HepG2 (cell line): ENCODE results near the gene ZNFX1. TPM values are rescaled to one million over a fixed set of nuclear protein-coding genes. Genes with fewer than 3 reads are reported as not detected.
A peak's percentile ranks its signal among the peaks of the same experiment; 100 is the strongest.

Experiments used
- AGO2 ChIP-seq: fragments of 200-400 bp; formaldehyde crosslinking; optimal IDR thresholded peaks from 2 replicates; pipeline ENCODE3; 2017; ENCODE audit warnings: mild to moderate bottlenecking, low read depth, low read length, moderate library complexity
- ATF7 ChIP-seq, 2 experiments: fragments of 450-650 bp in 1 of 2; sonication (generic) in 1 of 2; formaldehyde crosslinking in 1 of 2; IDR thresholded peaks; 2 replicates each; pipeline versions ENCODE4 v1.4.0 to v1.6.1; 2016 to 2020; ENCODE audit warnings: antibody characterized with exemption in 1 of 2, mild to moderate bottlenecking in 1 of 2, missing genetic modification reagents in 1 of 2
- CBFB ChIP-seq: sonication (generic); formaldehyde crosslinking; IDR thresholded peaks from 2 replicates; pipeline ENCODE4 v1.4.0; 2020; ENCODE audit warnings: missing genetic modification reagents
- CEBPG ChIP-seq: IDR thresholded peaks from 2 replicates; pipeline ENCODE4 v1.6.1; 2016
- CREB1 ChIP-seq, 2 experiments: fragments of 450-650 bp in 1 of 2; IDR thresholded peaks; 2 replicates each; pipeline ENCODE4 v1.6.1; 2016 to 2017; ENCODE audit warnings: control low read depth in 1 of 2, mild to moderate bottlenecking in 1 of 2, missing compliant biosample characterization in 1 of 2, missing genetic modification characterization in 1 of 2
- DNMT3B ChIP-seq: conservative IDR thresholded peaks from 2 replicates; pipeline ENCODE4 v1.6.1; 2016; ENCODE audit warnings: missing biosample characterization, control low read depth
- FOXK2 ChIP-seq: fragments of 450-650 bp; IDR thresholded peaks from 2 replicates; pipeline ENCODE4 v1.6.1; 2016
- HNF4G ChIP-seq, 2 experiments: sonication (generic) in 1 of 2; formaldehyde crosslinking in 1 of 2; IDR thresholded peaks; 2 replicates each; pipeline versions ENCODE4 v1.4.0 to v1.6.1; 2011 to 2020; ENCODE audit warnings: borderline replicate concordance in 2 of 2, low read depth in 2 of 2, mild to moderate bottlenecking in 2 of 2, low read length in 1 of 2, missing genetic modification reagents in 1 of 2, moderate library complexity in 1 of 2
- MIER2 ChIP-seq: IDR thresholded peaks from 2 replicates; pipeline ENCODE4 v1.6.1; 2016; ENCODE audit warnings: missing biosample characterization, missing genetic modification reagents
- MLLT10 ChIP-seq: sonication (generic); formaldehyde crosslinking; IDR thresholded peaks from 2 replicates; pipeline ENCODE4 v1.4.0; 2020; ENCODE audit warnings: missing genetic modification reagents
- NKX3-1 ChIP-seq: sonication (generic); formaldehyde crosslinking; IDR thresholded peaks from 2 replicates; pipeline ENCODE4 v1.5.0; 2020; ENCODE audit warnings: missing genetic modification reagents
- NR2F6 ChIP-seq, 2 experiments: IDR thresholded peaks; 2 replicates each; pipeline ENCODE4 v1.6.1; 2016; ENCODE audit warnings: antibody characterized with exemption in 1 of 2, mild to moderate bottlenecking in 1 of 2
- POLR2A ChIP-seq, 2 experiments: IDR thresholded peaks; 2 replicates each; pipeline ENCODE4 v1.6.1; 2011; ENCODE audit warnings: low read depth in 2 of 2, low read length in 2 of 2, mild to moderate bottlenecking in 1 of 2, moderate library complexity in 1 of 2; ENCODE audit not compliant: insufficient read depth in 1 of 2
- PTBP1 ChIP-seq: fragments of 200-400 bp; formaldehyde crosslinking; IDR thresholded peaks from 2 replicates; pipeline ENCODE4 v1.6.1; 2018; ENCODE audit warnings: low read length, low read depth; ENCODE audit not compliant: poor library complexity, severe bottlenecking
- REPIN1 ChIP-seq: sonication (generic); formaldehyde crosslinking; IDR thresholded peaks from 2 replicates; pipeline ENCODE4 v1.8.0; 2022; ENCODE audit warnings: missing genetic modification reagents, low read depth, mild to moderate bottlenecking, borderline replicate concordance
- SAP130 ChIP-seq: IDR thresholded peaks from 2 replicates; pipeline ENCODE4 v1.6.1; 2016; ENCODE audit warnings: low read depth
- SP1 ChIP-seq, 2 experiments: fragments of 450-650 bp in 1 of 2; sonication (generic) in 1 of 2; formaldehyde crosslinking in 1 of 2; IDR thresholded peaks; 2 replicates each; pipeline versions ENCODE4 v1.4.0 to v1.6.1; 2016 to 2020; ENCODE audit warnings: missing genetic modification reagents in 1 of 2
- SSRP1 ChIP-seq: IDR thresholded peaks from 2 replicates; pipeline ENCODE4 v1.6.1; 2016; ENCODE audit warnings: control low read depth
- TBL1XR1 ChIP-seq: fragments of 150-350 bp; IDR thresholded peaks from 2 replicates; pipeline ENCODE4 v1.6.1; 2014; ENCODE audit warnings: borderline replicate concordance, low read length; ENCODE audit not compliant: partially characterized antibody
- TEAD3 ChIP-seq: optimal IDR thresholded peaks from 2 replicates; pipeline ENCODE3; 2016; ENCODE audit warnings: borderline replicate concordance
- TP53 ChIP-seq: sonication (generic); formaldehyde crosslinking; conservative IDR thresholded peaks from 2 replicates; pipeline ENCODE4 v1.4.0; 2020; ENCODE audit warnings: missing genetic modification reagents
- ZFP1 ChIP-seq: IDR thresholded peaks from 2 replicates; pipeline ENCODE4 v1.6.1; 2016
- ZNF24 ChIP-seq: fragments of 450-650 bp; IDR thresholded peaks from 2 replicates; pipeline ENCODE4 v1.6.1; 2017; ENCODE audit warnings: antibody characterized with exemption, mild to moderate bottlenecking
- ZNF264 ChIP-seq: sonication (generic); formaldehyde crosslinking; IDR thresholded peaks from 2 replicates; pipeline ENCODE4 v1.4.0; 2020; ENCODE audit warnings: missing genetic modification reagents
- ZNF792 ChIP-seq: IDR thresholded peaks from 2 replicates; pipeline ENCODE4 v1.6.1; 2016
- ZNF891 ChIP-seq: sonication (generic); formaldehyde crosslinking; IDR thresholded peaks from 2 replicates; pipeline ENCODE4 v1.5.0; 2020; ENCODE audit warnings: mild to moderate bottlenecking, missing genetic modification reagents
- polyA plus RNA-seq, 8 experiments: library from polyadenylated mRNA; depleted of rRNA in 3 of 8; stranded (reverse) in 7 of 8; unstranded in 1 of 8; fragments of >200 nt; fragmentation: Illumina TruSeq in 4 of 8; extraction: Trizol in 4 of 8; gene quantifications; 2 replicates each; pipeline versions ENCODE4 v1.2.1 to v1.2.3, GENCODE V29; 2011 to 2016; ENCODE audit warnings: low read depth in 4 of 8, missing spikeins in 1 of 8, mixed read lengths in 1 of 8; ENCODE audit not compliant: insufficient read depth in 1 of 8
- total RNA-seq, 5 experiments: library from RNA; depleted of rRNA; stranded (reverse); fragments of >200 nt; fragmentation: Illumina TruSeq; extraction: Trizol; gene quantifications; 2 replicates each; pipeline ENCODE4 v1.2.3, GENCODE V29; 2016; ENCODE audit warnings: low read depth in 1 of 5
- TF ChIP-seq, protein P1 (sequence below): sonication (generic); formaldehyde crosslinking; IDR thresholded peaks from 2 replicates; pipeline ENCODE4; 2020; ENCODE audit warnings: missing genetic modification reagents, mild to moderate bottlenecking, borderline replicate concordance
- TF ChIP-seq, protein P2 (sequence below): IDR thresholded peaks from 2 replicates; pipeline ENCODE4 v1.6.1; 2018; ENCODE audit warnings: missing genetic modification reagents

Gene ZNFX1
- total and polyA plus RNA-seq, 2 of the 13 experiments (the other 11 are each of a cell fraction or from before 2014, with no cell fraction given): 2.9 to 11.1 TPM

DNA sequence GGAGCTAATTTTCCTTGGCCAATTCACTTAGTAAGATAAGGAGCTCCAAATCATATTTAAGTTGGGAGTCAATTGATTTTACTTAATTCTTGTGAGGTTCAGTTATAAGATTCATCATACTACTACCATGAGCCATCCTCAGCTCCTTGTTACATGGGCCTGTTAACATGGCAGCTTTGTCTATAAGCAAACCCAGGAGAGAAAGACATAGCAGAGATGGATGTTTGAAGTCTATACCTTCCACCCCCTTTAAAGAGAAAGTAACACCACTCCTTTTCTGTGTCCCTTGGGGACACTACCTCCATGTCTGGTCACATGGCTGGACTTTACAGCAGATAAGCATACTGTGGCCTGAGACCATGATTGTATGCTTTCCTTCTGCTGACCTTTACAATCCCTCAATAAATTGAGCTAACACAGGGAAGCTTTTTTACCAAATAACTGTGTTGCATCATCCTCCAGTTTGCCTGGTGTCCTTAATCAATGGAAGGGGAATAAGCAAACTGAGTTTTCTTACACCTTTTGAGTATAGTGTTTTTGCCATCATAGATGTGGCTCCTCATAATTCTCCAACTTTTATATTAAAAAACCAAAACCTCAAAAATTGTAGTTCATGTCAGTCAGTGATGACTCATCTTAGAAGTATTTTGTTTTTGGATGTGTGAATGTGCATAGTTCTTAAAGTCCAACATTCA is 9.8 kb upstream of the ZNFX1 start (continued):
- TF ChIP-seq, protein P1, sequence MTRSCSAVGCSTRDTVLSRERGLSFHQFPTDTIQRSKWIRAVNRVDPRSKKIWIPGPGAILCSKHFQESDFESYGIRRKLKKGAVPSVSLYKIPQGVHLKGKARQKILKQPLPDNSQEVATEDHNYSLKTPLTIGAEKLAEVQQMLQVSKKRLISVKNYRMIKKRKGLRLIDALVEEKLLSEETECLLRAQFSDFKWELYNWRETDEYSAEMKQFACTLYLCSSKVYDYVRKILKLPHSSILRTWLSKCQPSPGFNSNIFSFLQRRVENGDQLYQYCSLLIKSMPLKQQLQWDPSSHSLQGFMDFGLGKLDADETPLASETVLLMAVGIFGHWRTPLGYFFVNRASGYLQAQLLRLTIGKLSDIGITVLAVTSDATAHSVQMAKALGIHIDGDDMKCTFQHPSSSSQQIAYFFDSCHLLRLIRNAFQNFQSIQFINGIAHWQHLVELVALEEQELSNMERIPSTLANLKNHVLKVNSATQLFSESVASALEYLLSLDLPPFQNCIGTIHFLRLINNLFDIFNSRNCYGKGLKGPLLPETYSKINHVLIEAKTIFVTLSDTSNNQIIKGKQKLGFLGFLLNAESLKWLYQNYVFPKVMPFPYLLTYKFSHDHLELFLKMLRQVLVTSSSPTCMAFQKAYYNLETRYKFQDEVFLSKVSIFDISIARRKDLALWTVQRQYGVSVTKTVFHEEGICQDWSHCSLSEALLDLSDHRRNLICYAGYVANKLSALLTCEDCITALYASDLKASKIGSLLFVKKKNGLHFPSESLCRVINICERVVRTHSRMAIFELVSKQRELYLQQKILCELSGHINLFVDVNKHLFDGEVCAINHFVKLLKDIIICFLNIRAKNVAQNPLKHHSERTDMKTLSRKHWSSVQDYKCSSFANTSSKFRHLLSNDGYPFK (CRISPR knock-in tag): no peak
- TF ChIP-seq MLLT10 (CRISPR knock-in tag): 0 out of 2 replicates have a peak, but pooled peaks have one; percentile 31
- 0 out of 2 replicates have a peak, but pooled peaks have one; percentile 21 for TF ChIP-seq NKX3-1 (CRISPR knock-in tag)
- 0 out of 2 replicates have a peak, but pooled peaks have one; percentile 12 for TF ChIP-seq SSRP1 (CRISPR knock-in tag)
- TF ChIP-seq ZFP1 (CRISPR knock-in tag): peak; percentile 19; the same call in 1 of the 2 replicates
- TF ChIP-seq ZNF264 (CRISPR knock-in tag): 0 out of 2 replicates have a peak, but pooled peaks have one; percentile 32
- TF ChIP-seq, protein P2, sequence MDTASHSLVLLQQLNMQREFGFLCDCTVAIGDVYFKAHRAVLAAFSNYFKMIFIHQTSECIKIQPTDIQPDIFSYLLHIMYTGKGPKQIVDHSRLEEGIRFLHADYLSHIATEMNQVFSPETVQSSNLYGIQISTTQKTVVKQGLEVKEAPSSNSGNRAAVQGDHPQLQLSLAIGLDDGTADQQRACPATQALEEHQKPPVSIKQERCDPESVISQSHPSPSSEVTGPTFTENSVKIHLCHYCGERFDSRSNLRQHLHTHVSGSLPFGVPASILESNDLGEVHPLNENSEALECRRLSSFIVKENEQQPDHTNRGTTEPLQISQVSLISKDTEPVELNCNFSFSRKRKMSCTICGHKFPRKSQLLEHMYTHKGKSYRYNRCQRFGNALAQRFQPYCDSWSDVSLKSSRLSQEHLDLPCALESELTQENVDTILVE (CRISPR knock-in tag): no peak
- TF ChIP-seq ZNF24: 0 out of 2 replicates have a peak, but pooled peaks have one; percentile 24
- 0 out of 2 replicates have a peak, but pooled peaks have one; percentile 19 for TF ChIP-seq DNMT3B (CRISPR knock-in tag)
- peak; percentile 33; the same call in 1 of the 2 replicates for TF ChIP-seq NR2F6 (IDR thresholded peaks at IDR 0.05)
- TF ChIP-seq NR2F6 (CRISPR knock-in tag; IDR thresholded peaks at IDR 0.05): no peak
- TF ChIP-seq POLR2A (IDR thresholded peaks at IDR 0.05; ENCODE audit: insufficient read depth in 1 of 2, low read depth in 2 of 2, low read length in 2 of 2): peak; percentile 52 to 78
- peak; percentile 52 for TF ChIP-seq TEAD3
- peak; percentile 55 for TF ChIP-seq ATF7 (IDR thresholded peaks at IDR 0.05)
- TF ChIP-seq ATF7 (CRISPR knock-in tag; IDR thresholded peaks at IDR 0.05): no peak
- peak; percentile 77 for TF ChIP-seq AGO2
- 0 out of 2 replicates have a peak, but pooled peaks have one; percentile 21 for TF ChIP-seq MIER2
- 0 out of 2 replicates have a peak, but pooled peaks have one; percentile 40 for TF ChIP-seq REPIN1 (CRISPR knock-in tag)
- no peak for TF ChIP-seq PTBP1
- TF ChIP-seq ZNF792 (CRISPR knock-in tag): no peak
- peak; percentile 38 for TF ChIP-seq TBL1XR1
- TF ChIP-seq CEBPG: peak; percentile 94
- TF ChIP-seq ZNF891: no peak
- TF ChIP-seq HNF4G (IDR thresholded peaks at IDR 0.05; ENCODE audit: borderline replicate concordance, low read depth, low read length): 0 out of 2 replicates have a peak, but pooled peaks have one; percentile 6
- no peak for TF ChIP-seq HNF4G (CRISPR knock-in tag; IDR thresholded peaks at IDR 0.05; ENCODE audit: borderline replicate concordance, low read depth)
- TF ChIP-seq SAP130: peak; percentile 31; the same call in 1 of the 2 replicates
- 0 out of 2 replicates have a peak, but pooled peaks have one; percentile 23 for TF ChIP-seq CBFB (CRISPR knock-in tag)
- no peak for TF ChIP-seq FOXK2
- peak; percentile 73; the same call in 1 of the 2 replicates for TF ChIP-seq TP53 (CRISPR knock-in tag)
- TF ChIP-seq CREB1 (IDR thresholded peaks at IDR 0.05): peak; percentile 35; the same call in 1 of the 2 replicates
- TF ChIP-seq CREB1 (CRISPR knock-in tag; IDR thresholded peaks at IDR 0.05): no peak
- TF ChIP-seq SP1 (IDR thresholded peaks at IDR 0.05): no peak
- TF ChIP-seq SP1 (CRISPR knock-in tag; IDR thresholded peaks at IDR 0.05): peak; percentile 16; the same call in 1 of the 2 replicates
